Cardiac muscle cell (in vitro differentiated cells and primary cell): Measurements from ENCODE around the gene PSMA6. TPM values are rescaled to one million over a fixed set of nuclear protein-coding genes. Genes with fewer than 3 reads are reported as not detected.
"Not testable (repeated sequence)": the region's sequence is repeated elsewhere in the genome, so short reads cannot be mapped to it uniquely, and the experiment has no call there.

ENCODE experiments used
- DNase-seq, 2 donors: peaks; one replicate each; pipeline versions ENCODE4 v3.0.0 to v3.0.0-alpha.2; 2010 to 2017; ENCODE audit warnings: low read depth in 1 of 2, low spot score in 1 of 2
- H3K27ac ChIP-seq: fragments of 200-600 bp; sonication (generic); 2 replicates; pipeline ENCODE4 v1.5.1; 2016
- H3K27me3 ChIP-seq: fragments of 200-600 bp; sonication (generic); 2 replicates; pipeline ENCODE4 v1.6.0; 2016; ENCODE audit warnings: control low read depth
- H3K36me3 ChIP-seq: fragments of 200-600 bp; sonication (generic); 2 replicates; pipeline ENCODE4 v1.5.1; 2016; ENCODE audit warnings: control low read depth
- H3K4me1 ChIP-seq: fragments of 200-600 bp; sonication (generic); 2 replicates; pipeline ENCODE4 v1.8.1; 2017; ENCODE audit warnings: low read depth, mild to moderate bottlenecking, mixed run types
- H3K4me3 ChIP-seq: fragments of 200-600 bp; sonication (generic); 2 replicates; pipeline ENCODE4 v1.5.1; 2016; ENCODE audit warnings: mild to moderate bottlenecking
- H3K9me3 ChIP-seq: fragments of 200-600 bp; sonication (generic); 2 replicates; pipeline ENCODE4 v1.5.1; 2017; ENCODE audit warnings: low read depth, mild to moderate bottlenecking, control low read depth
- polyA plus RNA-seq: library from polyadenylated mRNA; unstranded; fragments of >200 nt; fragmentation: Nextera tagmentation; extraction: Ambion mirVana; gene quantifications from 2 replicates; pipeline ENCODE4 v1.2.1, GENCODE V29; 2016
- total RNA-seq: library from RNA; depleted of rRNA; stranded (reverse); fragments of >200 nt; gene quantifications from 2 replicates; pipeline ENCODE4 v1.2.3, GENCODE V29; 2016
- TF ChIP-seq, protein P1 (sequence below): IDR thresholded peaks from 2 replicates; pipeline ENCODE4 v1.5.1; 2012; ENCODE audit warnings: low read depth, mild to moderate bottlenecking, low read length

The PSMA6 gene
- total and polyA plus RNA-seq, 2 experiments from 2014 or later = 143 to 352 TPM

DNA sequence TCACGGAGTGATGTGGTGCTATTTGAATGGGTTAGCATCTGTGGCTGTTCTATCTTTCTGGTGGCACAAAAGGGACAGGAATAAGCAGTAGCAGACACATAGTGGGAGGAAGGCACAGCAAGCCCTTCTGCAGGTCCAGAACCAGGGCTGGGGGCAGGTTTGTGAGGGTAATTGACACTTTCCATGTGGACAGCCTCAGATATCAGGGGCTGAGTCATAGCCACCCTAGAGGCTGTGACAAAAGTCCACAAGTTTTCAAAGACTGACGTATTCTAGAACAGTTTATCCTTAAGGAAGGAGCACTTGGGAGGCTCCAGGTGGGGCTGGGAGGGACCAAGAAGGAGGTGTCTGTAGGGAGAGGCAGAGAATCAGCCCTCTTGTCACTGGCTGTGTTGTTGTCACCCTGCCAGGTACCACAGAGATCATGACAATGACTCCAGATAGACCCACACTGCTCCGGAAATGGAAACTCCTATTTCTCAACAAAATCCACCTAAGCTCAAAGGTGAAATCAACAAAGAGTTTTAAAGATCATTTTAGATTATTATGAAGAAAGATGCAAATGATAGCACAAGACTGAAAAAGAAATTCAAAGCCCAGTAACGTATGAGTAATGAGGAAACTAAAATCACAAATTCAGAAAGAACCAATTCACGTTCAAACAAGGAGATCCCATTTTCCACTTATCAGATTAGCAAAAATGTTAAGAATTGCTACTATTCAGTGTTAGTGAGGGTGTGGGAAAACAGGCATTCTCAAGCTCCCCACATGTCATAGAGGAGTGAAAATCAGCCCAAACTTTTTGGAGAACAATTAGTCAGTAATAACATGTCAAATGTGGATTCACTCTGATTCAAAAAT lies 64.0 kb downstream of the PSMA6 start:
- Histone ChIP-seq H3K36me3 (no peaks in the 10 kb centered on the region), H3K27me3 (no peaks in the 10 kb centered on the region), H3K4me1 (peaks cover 23% of the 10 kb centered on the region), H3K27ac (no peak overlapping the region), H3K4me3 (no peak overlapping the region), H3K9me3 (no peaks in the 10 kb centered on the region)
- DNase-seq = peak in 1 of 2 donors; percentile 75
- TF ChIP-seq, protein P1, sequence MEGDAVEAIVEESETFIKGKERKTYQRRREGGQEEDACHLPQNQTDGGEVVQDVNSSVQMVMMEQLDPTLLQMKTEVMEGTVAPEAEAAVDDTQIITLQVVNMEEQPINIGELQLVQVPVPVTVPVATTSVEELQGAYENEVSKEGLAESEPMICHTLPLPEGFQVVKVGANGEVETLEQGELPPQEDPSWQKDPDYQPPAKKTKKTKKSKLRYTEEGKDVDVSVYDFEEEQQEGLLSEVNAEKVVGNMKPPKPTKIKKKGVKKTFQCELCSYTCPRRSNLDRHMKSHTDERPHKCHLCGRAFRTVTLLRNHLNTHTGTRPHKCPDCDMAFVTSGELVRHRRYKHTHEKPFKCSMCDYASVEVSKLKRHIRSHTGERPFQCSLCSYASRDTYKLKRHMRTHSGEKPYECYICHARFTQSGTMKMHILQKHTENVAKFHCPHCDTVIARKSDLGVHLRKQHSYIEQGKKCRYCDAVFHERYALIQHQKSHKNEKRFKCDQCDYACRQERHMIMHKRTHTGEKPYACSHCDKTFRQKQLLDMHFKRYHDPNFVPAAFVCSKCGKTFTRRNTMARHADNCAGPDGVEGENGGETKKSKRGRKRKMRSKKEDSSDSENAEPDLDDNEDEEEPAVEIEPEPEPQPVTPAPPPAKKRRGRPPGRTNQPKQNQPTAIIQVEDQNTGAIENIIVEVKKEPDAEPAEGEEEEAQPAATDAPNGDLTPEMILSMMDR = no peak

DNA sequence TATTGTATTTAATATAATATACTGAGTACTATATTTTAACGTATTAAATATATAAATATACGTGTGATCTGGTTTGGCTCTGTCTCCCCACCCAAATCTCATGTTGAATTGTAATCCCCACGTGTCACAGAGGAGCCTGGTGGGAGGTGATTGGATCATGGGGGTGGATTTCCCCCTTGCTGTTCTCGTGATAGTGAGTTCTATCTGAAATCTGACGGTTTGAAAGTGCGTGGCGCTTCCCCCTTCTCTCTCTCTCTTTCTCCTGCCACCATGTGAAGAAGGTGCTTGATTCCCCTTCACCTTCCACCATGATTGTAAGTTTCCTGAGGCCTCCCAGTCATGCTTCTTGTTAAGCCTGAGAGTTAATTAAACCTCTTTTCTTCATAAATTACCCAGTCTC lies 67.5 kb downstream of the PSMA6 start:
- H3K4me1 ChIP-seq, H3K9me3 ChIP-seq, DNase-seq, H3K27ac ChIP-seq, H3K36me3 ChIP-seq, H3K27me3 ChIP-seq, H3K4me3 ChIP-seq: not testable (repeated sequence)

DNA sequence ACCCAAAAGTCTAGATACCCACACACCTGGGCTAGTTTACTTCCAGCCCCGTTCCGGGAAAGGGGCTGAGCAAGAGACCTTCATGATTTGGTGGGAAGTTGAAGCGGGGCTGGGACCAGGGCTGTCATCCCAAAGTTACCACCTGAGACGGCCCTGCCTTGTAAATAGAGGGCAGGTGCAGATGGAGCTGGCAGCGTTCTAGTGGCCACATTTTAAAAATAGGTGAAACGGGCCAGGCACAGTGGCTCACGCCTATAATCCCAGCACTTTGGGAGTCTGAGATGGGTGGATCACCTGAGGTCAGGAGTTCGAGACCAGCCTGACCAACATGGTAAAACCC lies 68.9 kb downstream of the PSMA6 start:
- TF ChIP-seq, protein P1 = no peak
- H3K9me3 ChIP-seq = no peaks in the 10 kb centered on the region
- no peaks in the 10 kb centered on the region for H3K36me3 ChIP-seq
- DNase-seq = no peak
- no peak overlapping the region for H3K27ac ChIP-seq
- H3K4me3 ChIP-seq = no peak overlapping the region
- H3K27me3 ChIP-seq = no peaks in the 10 kb centered on the region
- peaks cover 7% of the 10 kb centered on the region for H3K4me1 ChIP-seq

DNA sequence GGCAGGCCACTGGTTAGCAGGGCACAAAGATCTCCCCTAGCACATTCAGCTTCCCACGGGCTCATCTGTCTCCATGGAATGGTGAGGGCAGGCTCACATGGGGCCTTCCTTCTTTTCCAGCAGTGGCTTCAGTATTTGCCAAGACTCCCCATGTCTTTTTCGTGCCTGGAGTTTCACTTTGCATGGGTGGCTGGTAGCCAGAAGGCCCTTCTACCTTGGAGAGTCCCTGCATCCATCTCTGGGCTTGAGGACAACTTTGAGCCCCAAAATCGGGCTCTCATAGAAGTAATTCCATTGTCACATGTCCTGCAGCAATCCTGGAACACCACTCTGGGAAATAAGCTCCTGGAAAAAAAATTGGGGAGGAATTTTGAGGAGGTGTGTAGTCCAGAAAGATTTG lies 70.3 kb downstream of the PSMA6 start:
- Histone ChIP-seq H3K36me3 (no peaks in the 10 kb centered on the region), H3K9me3 (no peaks in the 10 kb centered on the region), H3K27ac (no peak overlapping the region), H3K27me3 (no peaks in the 10 kb centered on the region), H3K4me3 (no peak overlapping the region), H3K4me1 (peaks cover 15% of the 10 kb centered on the region)
- TF ChIP-seq, protein P1 = no peak
- DNase-seq = no peak

DNA sequence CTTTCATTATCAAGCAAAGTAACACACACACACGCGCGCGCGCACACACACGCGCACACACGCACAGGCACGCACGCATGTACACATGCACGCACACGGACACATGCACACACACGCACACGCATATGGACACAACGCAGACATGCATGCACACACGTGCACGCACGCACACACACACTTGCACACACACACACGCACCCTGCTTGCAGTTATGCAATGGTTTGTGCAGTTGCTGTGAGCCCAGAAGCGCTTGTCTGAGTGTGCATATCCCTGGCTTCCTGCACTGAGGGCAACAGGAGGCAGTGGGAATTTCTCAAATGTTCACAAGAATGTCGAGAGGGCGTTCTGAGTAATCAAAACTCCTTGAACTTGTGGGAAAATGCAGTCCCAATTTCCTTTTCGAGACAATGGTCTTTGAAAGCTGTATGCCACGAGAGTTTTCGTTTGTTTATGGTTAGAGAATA lies 70.8 kb downstream of the PSMA6 start:
- TF ChIP-seq, protein P1 = no peak
- Histone ChIP-seq H3K36me3 (no peaks in the 10 kb centered on the region), H3K27me3 (no peaks in the 10 kb centered on the region), H3K4me1 (peaks cover 20% of the 10 kb centered on the region), H3K4me3 (no peak overlapping the region), H3K27ac (no peak overlapping the region), H3K9me3 (no peaks in the 10 kb centered on the region)
- DNase-seq = peak in 1 of 2 donors; percentile 68
